Measurements from ENCODE around the gene CINP.

The CINP gene

DNA sequence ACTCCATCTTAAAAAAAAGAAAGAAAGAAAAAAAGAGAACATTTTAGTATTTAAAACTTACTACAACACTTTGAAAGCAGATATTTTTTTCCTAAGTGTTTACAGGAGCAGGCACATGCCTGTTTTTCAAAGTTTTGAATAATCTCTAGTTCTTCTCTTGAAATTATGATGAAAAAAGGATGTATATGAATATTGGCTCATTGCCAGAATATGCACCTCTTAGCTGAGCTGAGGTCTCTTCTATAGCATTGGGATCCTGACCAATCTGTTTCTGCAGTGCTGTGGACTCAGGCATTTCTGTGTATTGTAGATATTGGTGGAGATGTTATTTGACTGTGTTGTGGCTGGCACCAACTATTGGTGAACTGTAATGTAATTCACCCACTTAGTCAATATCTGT is 15.0 kb upstream of the CINP start:
- Histone ChIP-seq H3K4me3 (ENCODE audit: low read depth in 1 of 2, low read length in 2 of 2) (no peak overlapping the region), H3K4me1 (ENCODE audit: control insufficient read depth in 1 of 2, insufficient read depth in 2 of 2, low read length in 2 of 2) (no peaks in the 10 kb centered on the region), H3K9me3 (ENCODE audit: control insufficient read depth in 1 of 2, low read length in 2 of 2) (no peaks in the 10 kb centered on the region), H3K27me3 (ENCODE audit: low read depth, low read length) (no peaks in the 10 kb centered on the region), H3K27ac (ENCODE audit: low read length) (no peak overlapping the region), H3K36me3 (ENCODE audit: control insufficient read depth in 1 of 2, insufficient read depth in 2 of 2, low read length in 2 of 2) (peaks cover 4 to 19% of the 10 kb centered on the region in 2 donors)

GRCh38 chr14:102375119-102375518 is 12.4 kb upstream of the CINP start:
- Histone ChIP-seq H3K4me3 (ENCODE audit: low read depth in 1 of 2, low read length in 2 of 2) (no peak overlapping the region), H3K4me1 (ENCODE audit: control insufficient read depth in 1 of 2, insufficient read depth in 2 of 2, low read length in 2 of 2) (no peaks in the 10 kb centered on the region), H3K36me3 (ENCODE audit: control insufficient read depth in 1 of 2, insufficient read depth in 2 of 2, low read length in 2 of 2) (peaks cover 4 to 15% of the 10 kb centered on the region in 2 donors), H3K27ac (ENCODE audit: low read length) (no peak overlapping the region), H3K27me3 (ENCODE audit: low read depth, low read length) (no peaks in the 10 kb centered on the region), H3K9me3 (ENCODE audit: control insufficient read depth in 1 of 2, low read length in 2 of 2) (no peaks in the 10 kb centered on the region)

GRCh38 chr14:102374264-102374663 is 11.6 kb upstream of the CINP start:
- Histone ChIP-seq H3K4me1 (ENCODE audit: control insufficient read depth in 1 of 2, insufficient read depth in 2 of 2, low read length in 2 of 2) (no peaks in the 10 kb centered on the region), H3K9me3 (ENCODE audit: control insufficient read depth in 1 of 2, low read length in 2 of 2) (no peaks in the 10 kb centered on the region), H3K27me3 (ENCODE audit: low read depth, low read length) (no peaks in the 10 kb centered on the region)

GRCh38 chr14:102373110-102373509 is 10.4 kb upstream of the CINP start:
- Histone ChIP-seq H3K27me3 (ENCODE audit: low read depth, low read length) (no peaks in the 10 kb centered on the region), H3K4me1 (ENCODE audit: control insufficient read depth in 1 of 2, insufficient read depth in 2 of 2, low read length in 2 of 2) (no peaks in the 10 kb centered on the region), H3K4me3 (ENCODE audit: low read depth in 1 of 2, low read length in 2 of 2) (no peak overlapping the region), H3K9me3 (ENCODE audit: control insufficient read depth in 1 of 2, low read length in 2 of 2) (no peaks in the 10 kb centered on the region), H3K27ac (ENCODE audit: low read length) (no peak overlapping the region), H3K36me3 (ENCODE audit: control insufficient read depth in 1 of 2, insufficient read depth in 2 of 2, low read length in 2 of 2) (peaks cover 4 to 9% of the 10 kb centered on the region in 2 donors)

More at GRCh38 chr14:102374264-102374663, 11.6 kb upstream of the CINP start:
- Histone ChIP-seq H3K4me3 (ENCODE audit: low read depth in 1 of 2, low read length in 2 of 2) (no peak overlapping the region), H3K27ac (ENCODE audit: low read length) (no peak overlapping the region), H3K36me3 (ENCODE audit: control insufficient read depth in 1 of 2, insufficient read depth in 2 of 2, low read length in 2 of 2) (peaks cover 4 to 15% of the 10 kb centered on the region in 2 donors)

GRCh38 chr14:102371361-102371760 is 8.7 kb upstream of the CINP start:
- Histone ChIP-seq H3K4me1 (ENCODE audit: control insufficient read depth in 1 of 2, insufficient read depth in 2 of 2, low read length in 2 of 2) (no peaks in the 10 kb centered on the region), H3K27me3 (ENCODE audit: low read depth, low read length) (no peaks in the 10 kb centered on the region), H3K27ac (ENCODE audit: low read length) (no peak overlapping the region), H3K9me3 (ENCODE audit: control insufficient read depth in 1 of 2, low read length in 2 of 2) (no peaks in the 10 kb centered on the region), H3K4me3 (ENCODE audit: low read depth in 1 of 2, low read length in 2 of 2) (no peak overlapping the region), H3K36me3 (ENCODE audit: control insufficient read depth in 1 of 2, insufficient read depth in 2 of 2, low read length in 2 of 2) (peaks cover 0 to under 1% of the 10 kb centered on the region in 2 donors)

GRCh38 chr14:102370305-102370809 is 7.7 kb upstream of the CINP start:
- H3K27ac ChIP-seq (ENCODE audit: low read length), result no peak overlapping the region
- H3K9me3 ChIP-seq (ENCODE audit: control insufficient read depth in 1 of 2, low read length in 2 of 2), result no peaks in the 10 kb centered on the region
- no peak overlapping the region for H3K4me3 ChIP-seq (ENCODE audit: low read depth in 1 of 2, low read length in 2 of 2)
- H3K27me3 ChIP-seq (ENCODE audit: low read depth, low read length), result no peaks in the 10 kb centered on the region
- H3K4me1 ChIP-seq (ENCODE audit: control insufficient read depth in 1 of 2, insufficient read depth in 2 of 2, low read length in 2 of 2), result no peaks in the 10 kb centered on the region
- H3K36me3 ChIP-seq (ENCODE audit: control insufficient read depth in 1 of 2, insufficient read depth in 2 of 2, low read length in 2 of 2), result no peaks in the 10 kb centered on the region

GRCh38 chr14:102363182-102363943 is 673 bp upstream of the CINP start:
- no peaks in the 10 kb centered on the region for H3K9me3 ChIP-seq (ENCODE audit: control insufficient read depth in 1 of 2, low read length in 2 of 2)
- H3K27me3 ChIP-seq (ENCODE audit: low read depth, low read length), result no peaks in the 10 kb centered on the region
- H3K4me1 ChIP-seq (ENCODE audit: control insufficient read depth in 1 of 2, insufficient read depth in 2 of 2, low read length in 2 of 2), result peaks cover 14 to 24% of the 10 kb centered on the region in 2 donors
- H3K4me3 ChIP-seq (ENCODE audit: low read depth in 1 of 2, low read length in 2 of 2), result peak overlapping the region; percentile 72 to 88
- peak overlapping the region; percentile 70 for H3K27ac ChIP-seq (ENCODE audit: low read length)
- peaks cover 0 to 9% of the 10 kb centered on the region in 2 donors for H3K36me3 ChIP-seq (ENCODE audit: control insufficient read depth in 1 of 2, insufficient read depth in 2 of 2, low read length in 2 of 2)

DNA sequence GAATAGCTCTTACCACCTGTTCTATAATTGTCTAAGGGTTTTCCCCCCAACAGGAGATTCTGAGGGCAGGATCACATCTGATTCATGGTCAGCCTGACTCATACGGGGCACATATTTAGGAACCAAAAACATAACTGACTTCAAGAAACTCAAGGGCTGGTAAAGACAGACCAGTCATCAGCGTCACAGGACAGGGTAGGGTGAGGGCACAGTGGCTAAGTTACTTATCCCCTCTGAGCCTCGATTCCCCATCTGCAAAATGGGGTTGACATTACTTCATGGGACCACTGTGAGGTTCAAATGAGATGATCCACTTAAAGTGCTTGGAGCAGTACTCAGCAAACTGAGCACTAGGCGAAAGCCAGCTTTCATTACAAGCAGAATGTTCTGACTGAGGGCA is 606 bp downstream of the CINP start:
- Histone ChIP-seq H3K4me1 (ENCODE audit: control insufficient read depth in 1 of 2, insufficient read depth in 2 of 2, low read length in 2 of 2) (peaks cover 14 to 24% of the 10 kb centered on the region in 2 donors), H3K27me3 (ENCODE audit: low read depth, low read length) (no peaks in the 10 kb centered on the region), H3K27ac (ENCODE audit: low read length) (peak overlapping the region; percentile 97), H3K4me3 (ENCODE audit: low read depth in 1 of 2, low read length in 2 of 2) (peak overlapping the region; percentile 88 to 97), H3K9me3 (ENCODE audit: control insufficient read depth in 1 of 2, low read length in 2 of 2) (no peaks in the 10 kb centered on the region), H3K36me3 (ENCODE audit: control insufficient read depth in 1 of 2, insufficient read depth in 2 of 2, low read length in 2 of 2) (peaks cover 6 to 15% of the 10 kb centered on the region in 2 donors)

DNA sequence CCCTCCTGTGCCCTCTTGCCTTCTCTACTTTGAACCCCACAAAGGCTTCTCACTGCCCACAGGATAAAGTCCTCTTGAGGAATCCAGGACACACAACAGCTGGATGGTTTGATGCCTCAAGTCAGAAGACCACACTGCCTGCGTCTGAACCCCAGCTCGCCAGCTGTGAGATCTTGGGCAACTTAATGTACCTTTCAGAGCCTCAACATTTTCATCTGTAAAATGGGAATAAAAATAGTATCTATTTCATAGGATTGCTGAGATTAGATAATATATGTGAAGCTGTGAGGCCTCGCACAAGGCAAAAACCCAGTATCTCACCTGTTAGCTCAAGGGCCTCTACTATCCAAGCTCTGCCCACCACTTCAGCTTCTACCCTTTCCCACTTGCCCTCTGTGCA is 2.3 kb downstream of the CINP start:
- H3K27ac ChIP-seq (ENCODE audit: low read length), result no peak overlapping the region
- H3K9me3 ChIP-seq (ENCODE audit: control insufficient read depth in 1 of 2, low read length in 2 of 2), result no peaks in the 10 kb centered on the region
- peaks cover 13 to 29% of the 10 kb centered on the region in 2 donors for H3K36me3 ChIP-seq (ENCODE audit: control insufficient read depth in 1 of 2, insufficient read depth in 2 of 2, low read length in 2 of 2)
- H3K4me1 ChIP-seq (ENCODE audit: control insufficient read depth in 1 of 2, insufficient read depth in 2 of 2, low read length in 2 of 2), result peaks cover 14 to 24% of the 10 kb centered on the region in 2 donors
- H3K4me3 ChIP-seq (ENCODE audit: low read depth in 1 of 2, low read length in 2 of 2), result no peak overlapping the region
- no peaks in the 10 kb centered on the region for H3K27me3 ChIP-seq (ENCODE audit: low read depth, low read length)

DNA sequence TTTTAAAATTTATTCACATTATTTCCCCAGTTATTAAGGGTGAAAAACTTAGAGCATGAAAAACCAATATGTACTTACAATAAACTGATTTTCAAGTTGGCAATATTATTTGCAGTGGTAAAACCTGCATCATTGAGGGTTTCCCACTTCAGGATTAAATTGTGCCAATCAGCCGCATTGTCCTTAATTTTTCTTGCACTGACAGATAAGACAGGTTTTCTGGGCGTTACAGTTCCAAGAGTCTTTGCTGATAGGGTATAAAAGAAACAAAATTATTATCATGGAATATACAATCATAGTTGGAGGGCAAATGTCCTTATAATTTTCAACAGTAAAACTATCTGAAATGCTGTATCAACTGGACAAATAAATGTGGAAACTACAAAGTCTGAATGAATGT is 3.3 kb downstream of the CINP start:
- Histone ChIP-seq H3K4me1 (ENCODE audit: control insufficient read depth in 1 of 2, insufficient read depth in 2 of 2, low read length in 2 of 2) (peaks cover 14 to 23% of the 10 kb centered on the region in 2 donors), H3K27me3 (ENCODE audit: low read depth, low read length) (no peaks in the 10 kb centered on the region), H3K9me3 (ENCODE audit: control insufficient read depth in 1 of 2, low read length in 2 of 2) (no peaks in the 10 kb centered on the region), H3K27ac (ENCODE audit: low read length) (no peak overlapping the region), H3K36me3 (ENCODE audit: control insufficient read depth in 1 of 2, insufficient read depth in 2 of 2, low read length in 2 of 2) (peaks cover 17 to 40% of the 10 kb centered on the region in 2 donors), H3K4me3 (ENCODE audit: low read depth in 1 of 2, low read length in 2 of 2) (no peak overlapping the region)

- no peaks in the 10 kb centered on the region for H3K9me3 ChIP-seq (ENCODE audit: control insufficient read depth in 1 of 2, low read length in 2 of 2)
- H3K27me3 ChIP-seq (ENCODE audit: low read depth, low read length), result no peaks in the 10 kb centered on the region
- H3K4me3 ChIP-seq (ENCODE audit: low read depth in 1 of 2, low read length in 2 of 2), result no peak overlapping the region
- peaks cover 0 to 2% of the 10 kb centered on the region in 2 donors for H3K4me1 ChIP-seq (ENCODE audit: control insufficient read depth in 1 of 2, insufficient read depth in 2 of 2, low read length in 2 of 2)
- H3K36me3 ChIP-seq (ENCODE audit: control insufficient read depth in 1 of 2, insufficient read depth in 2 of 2, low read length in 2 of 2), result peaks cover 33 to 57% of the 10 kb centered on the region in 2 donors
- H3K27ac ChIP-seq (ENCODE audit: low read length), result no peak overlapping the region
Observed at GRCh38 chr14:102356280-102356679, 6.4 kb downstream of the CINP start.

All from muscle layer of duodenum (tissue), 2 donors.